Fibroblast of villous mesenchyme (primary cell): ENCODE results near the gene FSIP1. TPM values are rescaled to one million over a fixed set of nuclear protein-coding genes. Genes with fewer than 3 reads are reported as not detected.

Source experiments
- DNase-seq: peaks from one replicate; pipeline ENCODE4 v3.0.0-alpha.2; 2010; ENCODE audit warnings: low read depth
- H3K4me3 ChIP-seq: 2 replicates; pipeline ENCODE4 v1.5.1; 2011; ENCODE audit warnings: low read depth, mild to moderate bottlenecking, low read length
- CTCF ChIP-seq: IDR thresholded peaks from 2 replicates; pipeline ENCODE4 v1.5.1; 2012; ENCODE audit warnings: low read depth, mild to moderate bottlenecking, low read length; ENCODE audit not compliant: insufficient read depth
- total RNA-seq: library from RNA; depleted of rRNA; stranded (reverse); fragments of >200 nt; gene quantifications from 2 replicates; pipeline ENCODE4 v1.2.3, GENCODE V29; 2012

The FSIP1 gene
- total RNA-seq, 1 donor: 2.6 TPM

GRCh38 chr15:39588531-39589192 is 194.0 kb downstream of the FSIP1 start:
- H3K4me3 ChIP-seq: no peak overlapping the region
- peak; percentile 28 for DNase-seq
- no peak for TF ChIP-seq CTCF

- DNase-seq: peak; percentile 45
- no peak for TF ChIP-seq CTCF
- H3K4me3 ChIP-seq: no peak overlapping the region
Measured at GRCh38 chr15:39587731-39588530, 194.7 kb downstream of the FSIP1 start.

GRCh38 chr15:39587096-39587721 is 195.4 kb downstream of the FSIP1 start:
- TF ChIP-seq CTCF: no peak
- no peak overlapping the region for H3K4me3 ChIP-seq
- peak; percentile 34 for DNase-seq

GRCh38 chr15:39586387-39587095 is 196.1 kb downstream of the FSIP1 start:
- H3K4me3 ChIP-seq: no peak overlapping the region
- peak; percentile 71 for DNase-seq
- no peak for TF ChIP-seq CTCF

GRCh38 chr15:39585871-39586301 is 196.8 kb downstream of the FSIP1 start:
- no peak for DNase-seq
- H3K4me3 ChIP-seq: no peak overlapping the region
- no peak for TF ChIP-seq CTCF

GRCh38 chr15:39585389-39585841 is 197.2 kb downstream of the FSIP1 start:
- no peak for TF ChIP-seq CTCF
- peak overlapping the region; percentile 80 for H3K4me3 ChIP-seq
- DNase-seq: peak; percentile 25
